ENCODE measurements around the gene FNDC3B. TPM values are rescaled to one million over a fixed set of nuclear protein-coding genes. Genes with fewer than 3 reads are reported as not detected.

The FNDC3B gene
- total RNA-seq, 1 donor from 2014 or later, result 66.9 TPM

- no peak for DNase-seq (ENCODE audit: low read depth)
These were observed 239.8 kb downstream of the FNDC3B start for GRCh38 chr3:172279191-172279640.

GRCh38 chr3:172279974-172280373 is 240.6 kb downstream of the FNDC3B start:
- DNase-seq (ENCODE audit: low read depth), result no peak

DNA sequence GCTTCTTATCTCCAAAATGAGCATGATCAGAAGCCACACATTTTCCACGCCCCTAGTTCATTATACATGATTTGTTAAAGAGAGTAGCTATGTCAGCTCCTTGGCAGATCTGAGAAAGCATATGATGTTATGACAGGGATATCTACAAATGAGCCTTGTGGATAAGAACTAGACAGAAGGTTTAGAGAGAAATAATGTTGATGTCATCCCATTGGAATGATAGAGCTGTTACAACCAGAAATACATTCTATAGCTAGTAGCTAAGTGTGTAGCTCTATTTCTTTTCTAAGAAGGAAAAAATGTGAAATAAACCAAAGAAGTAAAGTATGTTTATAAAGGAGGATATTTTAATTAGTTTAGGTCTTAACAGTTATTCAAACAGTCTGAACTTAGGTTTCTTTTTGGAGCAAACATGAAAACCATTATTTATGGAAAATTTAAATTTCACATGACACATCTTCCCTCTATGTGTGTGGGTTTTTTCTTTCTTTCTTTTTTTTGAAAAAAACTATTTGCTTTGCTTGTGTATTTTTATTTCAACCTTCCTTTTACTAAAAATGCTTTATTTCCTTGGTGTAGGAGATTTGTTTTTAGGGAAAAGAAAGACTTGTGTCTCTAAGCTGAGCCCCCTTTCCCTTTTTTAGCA is 241.2 kb downstream of the FNDC3B start:
- DNase-seq (ENCODE audit: low read depth), result peak; percentile 55

- no peak for DNase-seq (ENCODE audit: low read depth)
These were observed 242.5 kb downstream of the FNDC3B start for GRCh38 chr3:172281884-172282283.

DNA sequence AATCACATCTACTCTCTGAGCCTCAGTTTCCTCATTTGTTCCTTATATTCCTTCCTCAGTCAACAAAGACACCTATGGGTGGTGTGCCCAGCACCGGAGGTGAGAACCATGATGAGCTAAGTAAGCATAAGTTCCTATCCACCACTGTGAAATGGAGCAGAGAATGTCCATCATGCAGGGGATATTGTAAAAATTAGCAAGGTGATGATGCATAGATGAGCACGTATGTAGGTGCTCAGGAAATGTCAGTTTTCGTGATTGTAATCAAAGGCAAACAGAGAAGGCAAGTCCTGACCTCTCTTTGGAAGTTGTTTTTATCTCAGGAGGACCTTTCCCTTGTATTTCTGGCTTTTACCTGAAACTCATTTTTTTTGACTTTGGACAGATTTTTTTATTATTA is 243.5 kb downstream of the FNDC3B start:
- no peak for DNase-seq (ENCODE audit: low read depth)

DNA sequence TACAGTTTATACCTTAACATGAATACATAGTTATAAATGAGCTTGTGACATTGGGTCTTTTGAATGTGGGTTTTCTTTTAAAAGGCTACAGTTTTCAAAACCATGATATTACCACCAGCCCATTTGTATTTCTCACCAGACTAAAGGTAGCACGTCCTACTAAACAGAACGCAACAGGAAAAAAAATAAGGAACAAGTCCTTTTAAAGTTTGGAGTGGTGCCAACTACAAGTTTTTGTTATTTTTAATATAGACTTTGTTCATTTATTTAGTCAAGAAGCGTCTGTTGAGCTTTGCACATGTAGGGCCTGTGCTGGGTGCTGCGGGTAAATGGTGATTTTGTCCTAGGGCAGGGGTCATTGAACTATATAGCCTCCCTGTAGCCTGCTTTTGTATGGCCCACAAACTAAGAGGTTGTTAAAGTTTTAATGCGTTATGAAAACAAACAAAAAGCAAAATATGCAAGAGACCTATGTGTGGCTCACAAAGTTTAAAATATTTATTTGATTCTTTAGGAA is 244.5 kb downstream of the FNDC3B start:
- DNase-seq (ENCODE audit: low read depth), result no peak

- no peak for DNase-seq (ENCODE audit: low read depth)
These were observed 246.5 kb downstream of the FNDC3B start for GRCh38 chr3:172285844-172286243.

DNA sequence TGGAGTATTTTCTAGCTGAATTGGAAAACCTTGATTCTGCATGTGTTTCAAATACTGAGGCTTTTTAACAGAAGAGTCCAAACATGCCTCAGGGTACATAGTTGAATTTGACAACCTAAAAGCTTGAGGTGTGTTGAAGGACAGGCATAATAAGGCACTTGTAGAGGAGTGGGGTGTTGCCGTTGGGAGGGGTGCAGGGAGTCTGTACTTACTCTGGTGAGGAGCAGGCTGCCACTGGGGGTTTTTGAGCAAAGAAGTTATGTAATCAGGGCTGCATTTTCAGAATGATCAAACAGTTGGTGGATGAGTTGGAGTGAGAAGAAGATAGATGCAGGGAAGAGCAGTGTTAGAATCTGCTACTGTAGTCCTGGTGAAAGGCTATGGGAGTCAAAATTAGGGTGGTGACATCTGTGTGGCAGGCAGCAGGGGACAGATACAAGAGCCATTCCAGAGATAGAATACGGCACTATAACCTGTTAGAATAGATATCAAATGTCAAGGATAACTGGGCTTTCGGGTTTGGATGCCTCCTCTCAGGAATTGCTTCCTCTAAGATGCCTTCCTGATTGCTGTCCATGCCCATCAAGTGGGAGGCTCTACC is 247.3 kb downstream of the FNDC3B start:
- DNase-seq (ENCODE audit: low read depth), result no peak

DNA sequence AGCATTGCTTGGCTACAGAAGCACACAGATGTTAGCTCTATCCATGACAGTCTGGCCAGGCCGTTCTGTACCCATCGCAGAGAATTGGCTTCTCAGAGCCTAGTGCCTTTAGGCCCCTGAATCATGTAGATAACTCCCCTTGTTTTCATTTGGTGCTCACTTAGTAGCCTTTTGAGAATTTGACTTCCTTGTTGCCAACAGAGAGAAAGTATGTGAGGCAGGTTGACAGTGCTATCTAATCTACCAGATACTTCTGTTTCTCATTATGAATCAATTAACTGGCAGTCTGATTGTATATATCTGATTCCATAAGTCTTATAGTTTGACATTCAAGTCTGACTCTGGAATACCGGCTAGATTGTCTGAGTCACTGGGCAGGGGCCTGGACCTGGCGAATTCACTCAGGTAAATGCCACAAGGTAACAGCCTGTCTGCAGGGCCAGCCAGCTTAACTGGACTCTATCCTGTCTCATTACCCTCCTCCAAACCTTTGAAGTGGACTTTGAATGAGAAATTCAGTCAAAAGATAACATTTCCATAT is 248.6 kb downstream of the FNDC3B start:
- DNase-seq (ENCODE audit: low read depth), result no peak

GRCh38 chr3:172288651-172289050 is 249.3 kb downstream of the FNDC3B start:
- no peak for DNase-seq (ENCODE audit: low read depth)

GRCh38 chr3:172289583-172289982 is 250.2 kb downstream of the FNDC3B start:
- DNase-seq (ENCODE audit: low read depth), result no peak

DNA sequence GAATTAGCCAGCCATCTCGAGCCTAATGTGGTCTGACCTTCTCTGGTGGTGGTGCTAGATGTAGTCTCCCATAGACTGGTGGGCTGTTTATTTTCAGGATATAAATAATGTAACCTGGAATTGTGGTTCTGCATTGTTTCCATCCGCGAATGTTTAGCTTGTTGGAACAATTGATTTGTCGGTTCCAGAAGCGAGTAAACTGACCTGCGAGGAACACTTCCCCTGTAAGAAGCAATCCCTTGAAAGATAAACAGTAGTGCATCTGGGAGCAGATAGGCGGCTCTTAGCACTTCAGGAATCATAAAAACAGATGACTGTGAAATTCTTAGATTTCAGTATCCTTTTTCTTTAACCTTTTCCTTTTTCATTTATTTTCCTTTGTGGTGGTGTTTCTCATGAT is 251.1 kb downstream of the FNDC3B start:
- DNase-seq (ENCODE audit: low read depth), result no peak

DNA sequence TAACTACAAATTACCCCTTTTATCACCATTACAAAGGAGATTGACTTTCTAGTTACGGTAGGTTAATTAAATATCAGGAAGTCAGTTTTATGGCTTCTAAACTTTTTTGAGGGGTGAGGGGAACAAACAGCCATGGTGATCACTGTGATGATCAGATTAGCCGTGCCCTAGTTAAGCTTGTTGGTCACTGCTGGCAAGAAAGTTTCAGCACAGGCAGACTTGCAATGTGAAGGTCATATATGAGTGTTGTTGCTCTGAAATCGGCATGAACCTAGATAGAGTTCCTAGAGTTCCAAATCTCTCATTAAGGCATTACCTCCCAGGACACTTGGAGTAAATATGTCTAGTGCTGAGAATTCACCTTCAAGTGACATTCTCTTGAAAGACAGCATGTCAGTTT is 252.3 kb downstream of the FNDC3B start:
- DNase-seq (ENCODE audit: low read depth), result no peak

DNA sequence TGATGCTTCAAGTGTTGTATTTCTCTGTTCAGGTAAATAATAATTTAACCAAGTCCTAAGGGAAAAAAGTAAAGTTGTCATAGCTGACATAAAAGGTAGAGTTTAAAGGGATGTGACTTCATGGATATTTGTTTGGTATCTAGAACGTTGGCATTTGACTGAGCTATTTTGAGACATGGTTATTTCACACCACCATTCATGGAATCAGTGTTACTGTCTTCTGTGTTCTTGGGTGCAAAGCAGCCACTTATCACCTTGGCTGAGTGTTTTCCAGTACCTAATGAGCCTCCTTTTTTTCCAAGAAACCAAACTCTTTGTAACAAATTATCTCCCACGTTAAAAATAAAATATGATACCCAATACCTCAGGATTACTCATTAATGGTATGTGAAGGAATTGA is 253.0 kb downstream of the FNDC3B start:
- DNase-seq (ENCODE audit: low read depth), result no peak

DNA sequence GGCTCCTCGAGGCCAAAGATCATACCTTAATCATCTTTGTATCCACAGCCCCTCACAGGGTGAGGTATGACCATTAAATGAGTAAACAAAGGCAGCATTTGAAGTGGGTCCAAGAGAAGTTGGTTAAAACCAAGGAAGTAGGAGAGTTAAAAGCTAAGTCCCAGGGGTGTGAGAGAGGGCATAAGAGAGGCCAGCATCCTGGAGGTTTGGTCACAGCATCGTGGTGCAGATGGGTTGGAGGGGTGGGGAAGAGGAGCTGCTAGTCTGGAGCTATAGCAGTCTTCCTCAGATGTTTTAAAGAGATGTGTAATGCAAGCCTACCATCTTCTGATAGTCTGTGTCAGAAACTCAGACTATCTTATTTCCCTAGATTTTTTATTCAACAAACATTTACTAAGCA is 253.7 kb downstream of the FNDC3B start:
- DNase-seq (ENCODE audit: low read depth), result no peak

DNA sequence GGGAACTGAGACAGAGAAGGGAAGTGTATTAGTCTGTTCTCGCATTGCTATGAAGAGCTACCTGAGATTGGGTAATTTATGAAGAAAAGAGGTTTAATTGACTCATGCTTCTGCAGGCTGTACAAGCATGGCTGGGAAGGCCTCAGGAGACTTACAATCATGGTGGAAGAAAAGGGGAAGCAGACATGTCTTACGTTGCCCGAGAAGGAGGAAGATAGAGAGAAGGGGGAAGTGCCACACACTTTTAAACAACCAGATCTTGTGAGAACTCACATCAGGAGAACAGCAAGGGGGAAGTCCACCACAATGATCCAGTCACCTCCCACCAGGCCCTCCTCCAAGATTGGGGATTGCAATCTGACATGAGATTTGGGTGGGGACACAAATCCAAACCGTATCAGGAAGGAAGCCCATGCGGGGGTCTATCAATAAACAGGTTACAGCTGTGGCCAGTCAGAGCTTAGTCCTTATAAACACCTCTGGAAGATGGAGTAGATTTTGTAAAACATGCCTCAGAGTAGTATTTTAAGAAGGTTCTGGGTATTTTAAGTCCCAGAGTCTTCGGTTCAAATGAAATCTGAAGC is 254.9 kb downstream of the FNDC3B start:
- no peak for DNase-seq (ENCODE audit: low read depth)

DNA sequence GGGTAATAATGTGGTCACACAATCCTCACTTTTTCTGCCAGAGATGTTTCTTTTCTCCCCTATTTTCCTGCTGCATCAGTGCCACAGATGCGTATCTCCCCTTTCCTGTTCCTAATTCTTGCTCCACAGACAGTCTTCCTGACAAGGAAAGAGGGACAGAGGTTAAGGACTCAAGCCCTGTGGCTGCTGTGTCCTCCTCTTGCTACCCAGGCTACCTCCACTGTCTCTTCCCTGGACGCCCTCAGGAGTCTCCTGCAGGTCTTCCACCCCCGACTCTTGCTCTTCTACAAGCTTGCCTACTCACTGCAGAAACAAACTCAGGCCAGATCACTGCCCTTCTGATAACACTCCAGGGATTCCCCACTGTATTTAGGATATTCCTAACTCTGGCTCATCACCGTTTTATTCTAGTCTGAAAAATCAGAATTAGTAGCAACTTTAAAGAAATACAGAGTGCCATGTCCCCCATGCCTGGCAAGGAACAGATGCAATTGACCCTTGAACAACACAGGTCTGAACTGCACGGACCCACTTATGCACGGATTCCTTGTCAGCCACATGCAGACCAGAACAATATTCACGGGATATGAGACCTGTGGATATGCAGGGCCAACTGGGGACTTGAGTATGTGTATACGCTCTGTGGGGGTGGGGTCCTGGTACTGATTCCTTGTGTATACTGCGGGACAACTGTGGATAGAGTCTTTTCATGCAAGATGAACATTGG is 257.0 kb downstream of the FNDC3B start:
- DNase-seq (ENCODE audit: low read depth), result no peak

DNA sequence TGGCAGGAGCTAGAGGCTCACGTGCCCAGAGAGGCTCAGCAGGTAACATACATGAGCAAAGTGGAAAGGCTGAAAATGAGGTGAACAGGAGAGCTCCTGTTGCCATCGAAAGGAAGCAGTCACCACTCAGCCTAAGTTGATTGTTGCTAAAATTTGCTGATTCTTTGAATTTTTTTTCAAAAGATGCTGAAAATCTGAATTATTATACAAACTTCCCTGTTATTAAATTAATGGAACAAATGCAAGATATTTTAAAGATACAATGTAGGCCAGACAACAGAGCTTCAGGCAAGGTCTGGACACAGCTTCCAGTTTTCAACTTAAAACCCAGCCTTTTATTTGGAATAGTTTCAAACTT is 257.6 kb downstream of the FNDC3B start:
- no peak for DNase-seq (ENCODE audit: low read depth)

DNA sequence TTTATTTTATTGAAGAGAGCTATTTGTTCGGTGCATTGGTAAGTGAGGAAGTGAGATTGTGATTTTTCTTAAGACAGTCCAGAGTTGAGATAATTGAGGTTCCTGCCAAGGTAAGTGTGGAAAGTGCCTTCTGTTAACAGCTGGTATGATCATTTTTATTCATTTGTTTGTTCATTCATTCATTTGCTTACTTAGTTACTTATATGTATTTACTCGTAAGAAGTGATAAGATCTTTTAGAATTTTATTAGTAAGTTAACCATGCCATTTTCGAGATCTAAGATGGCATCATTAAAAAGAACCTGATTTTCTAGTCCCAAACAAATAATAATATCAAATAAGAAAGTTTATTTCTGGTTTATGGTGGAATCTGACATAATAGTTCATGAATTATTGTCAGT is 258.9 kb downstream of the FNDC3B start:
- DNase-seq (ENCODE audit: low read depth), result no peak

DNA sequence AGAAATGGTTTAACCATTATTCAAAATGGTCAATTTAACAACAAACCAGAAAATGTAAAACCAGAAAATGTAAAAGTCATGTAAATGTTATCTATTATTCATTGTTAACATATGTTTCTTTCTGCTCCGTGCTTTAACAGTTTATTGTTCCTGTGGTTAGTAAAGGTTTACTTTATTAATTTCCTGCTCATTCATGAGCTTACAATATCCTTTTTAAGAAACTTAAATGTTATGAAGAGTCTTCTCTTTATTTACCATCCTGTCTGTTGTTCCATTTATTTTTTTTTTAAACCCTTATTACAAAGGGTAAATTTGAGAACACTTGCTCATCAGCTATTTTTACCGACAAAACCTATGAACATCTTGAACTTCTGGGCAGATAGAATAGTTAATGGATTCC is 260.8 kb downstream of the FNDC3B start:
- no peak for DNase-seq (ENCODE audit: low read depth)

GRCh38 chr3:172300862-172301261 is 261.5 kb downstream of the FNDC3B start:
- DNase-seq (ENCODE audit: low read depth), result no peak

GRCh38 chr3:172302203-172302602 is 262.8 kb downstream of the FNDC3B start:
- peak; percentile 78 for DNase-seq (ENCODE audit: low read depth)

Measured in myocyte (in vitro differentiated cells).